Lower leg skin (tissue), 3 donors: ENCODE data around the gene F2R.

Experiments used
- POLR2A ChIP-seq, 2 donors: fragments of 450-650 bp; IDR thresholded peaks; one replicate each; pipeline ENCODE4 v1.6.1; 2016 to 2017; ENCODE audit warnings: antibody characterized with exemption in 2 of 2, mild to moderate bottlenecking in 1 of 2, moderate library complexity in 1 of 2
- TF ChIP-seq, protein P1 (sequence below), 3 donors: fragments of 450-650 bp; IDR thresholded peaks; one replicate each; pipeline ENCODE4 v1.5.1; 2016; ENCODE audit warnings: antibody characterized with exemption in 3 of 3, mild to moderate bottlenecking in 3 of 3, moderate library complexity in 2 of 3

DNA sequence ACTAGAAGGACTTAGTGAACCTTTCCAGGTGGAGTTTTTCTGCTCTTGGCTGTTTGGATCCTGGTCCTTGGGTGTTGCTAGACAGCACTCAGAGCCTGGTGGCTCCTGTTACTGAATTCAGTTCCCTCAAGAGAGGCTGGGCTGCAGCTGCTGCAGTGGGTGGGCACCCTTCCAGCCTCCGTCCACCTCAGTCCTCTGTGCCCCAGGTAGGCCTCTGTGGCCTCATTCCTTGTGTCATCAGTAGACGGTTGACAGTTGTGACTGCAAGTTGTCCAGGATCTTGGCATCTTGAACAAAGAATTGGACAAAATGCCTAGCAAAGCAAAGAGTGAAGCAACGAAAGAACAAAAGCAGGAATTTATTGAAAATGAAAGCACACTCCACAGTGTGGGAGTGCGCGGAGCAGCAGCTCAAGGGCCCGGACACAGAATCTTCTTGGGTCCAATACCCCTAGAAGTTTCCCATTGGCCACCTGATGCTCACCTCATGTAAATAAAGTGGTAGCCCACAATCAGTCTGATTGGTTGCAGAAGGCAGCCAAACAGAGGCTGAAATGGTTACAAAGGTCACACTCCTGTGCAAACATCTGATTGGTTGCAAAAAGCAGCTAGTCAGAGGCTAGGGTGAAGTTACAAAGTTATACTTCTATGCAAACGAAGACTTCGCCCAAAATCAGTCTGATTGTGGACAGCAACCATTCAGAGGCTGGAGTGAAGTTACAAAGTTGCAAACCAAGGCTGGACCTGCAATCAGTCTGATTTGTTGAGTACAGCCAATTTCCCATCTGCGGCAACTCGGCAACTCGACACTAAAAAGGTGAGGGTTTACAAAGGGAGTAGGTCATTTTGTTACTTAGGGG is 40.1 kb downstream of the F2R start:
- TF ChIP-seq, protein P1, sequence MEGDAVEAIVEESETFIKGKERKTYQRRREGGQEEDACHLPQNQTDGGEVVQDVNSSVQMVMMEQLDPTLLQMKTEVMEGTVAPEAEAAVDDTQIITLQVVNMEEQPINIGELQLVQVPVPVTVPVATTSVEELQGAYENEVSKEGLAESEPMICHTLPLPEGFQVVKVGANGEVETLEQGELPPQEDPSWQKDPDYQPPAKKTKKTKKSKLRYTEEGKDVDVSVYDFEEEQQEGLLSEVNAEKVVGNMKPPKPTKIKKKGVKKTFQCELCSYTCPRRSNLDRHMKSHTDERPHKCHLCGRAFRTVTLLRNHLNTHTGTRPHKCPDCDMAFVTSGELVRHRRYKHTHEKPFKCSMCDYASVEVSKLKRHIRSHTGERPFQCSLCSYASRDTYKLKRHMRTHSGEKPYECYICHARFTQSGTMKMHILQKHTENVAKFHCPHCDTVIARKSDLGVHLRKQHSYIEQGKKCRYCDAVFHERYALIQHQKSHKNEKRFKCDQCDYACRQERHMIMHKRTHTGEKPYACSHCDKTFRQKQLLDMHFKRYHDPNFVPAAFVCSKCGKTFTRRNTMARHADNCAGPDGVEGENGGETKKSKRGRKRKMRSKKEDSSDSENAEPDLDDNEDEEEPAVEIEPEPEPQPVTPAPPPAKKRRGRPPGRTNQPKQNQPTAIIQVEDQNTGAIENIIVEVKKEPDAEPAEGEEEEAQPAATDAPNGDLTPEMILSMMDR (IDR thresholded peaks at IDR 0.05) = no peak
- no peak for TF ChIP-seq POLR2A (IDR thresholded peaks at IDR 0.05)
